ENCODE results near the gene HPCAL1. TPM values are rescaled to one million over a fixed set of nuclear protein-coding genes. Genes with fewer than 3 reads are reported as not detected.
A peak's percentile ranks its signal among the peaks of the same experiment; 100 is the strongest.

The HPCAL1 gene
- total and polyA plus RNA-seq, 8 donors: 14.0 to 571 (median 85.4) TPM

DNA sequence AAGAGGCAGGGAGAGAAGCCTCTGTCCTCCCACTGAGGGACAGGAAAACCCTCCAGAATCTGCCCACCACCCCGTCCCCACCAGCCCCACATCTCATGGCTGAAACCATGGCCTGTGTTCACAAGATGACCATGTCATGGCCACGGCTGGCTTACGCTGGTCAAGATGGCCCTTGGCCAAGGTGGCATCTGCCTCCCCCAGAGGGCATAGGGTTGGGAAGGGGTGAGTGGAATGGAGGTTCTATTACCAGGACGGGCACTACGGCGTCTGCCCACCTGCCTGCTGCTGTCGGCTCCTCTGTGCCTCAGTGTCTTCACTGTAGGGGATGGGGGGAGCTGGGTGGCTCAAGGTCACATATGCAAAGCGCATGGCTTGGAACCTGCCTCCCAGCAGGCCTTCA is 125.7 kb downstream of the HPCAL1 start:
- Histone ChIP-seq H3K36me3 (peaks cover 31 to 51% (median 50%) of the 10 kb centered on the region in 4 donors), H3K4me1 (peaks cover 7 to 24% (median 15%) of the 10 kb centered on the region in 4 donors), H3K4me3 (no peak overlapping the region), H3K9me3 (no peaks in the 10 kb centered on the region), H3K27me3 (peaks cover 0 to 14% (median 0%) of the 10 kb centered on the region in 3 donors), H3K27ac (no peak overlapping the region)
- intact Hi-C loops (cut with DNase I; ENCODE audit: low total_unique reads): loop anchor here (10.0 kb wide), 1 partner anchor 284 kb away; no protein-coding TSS in a partner anchor
- DNase-seq: no peak
- no peak for TF ChIP-seq POLR2A (IDR thresholded peaks at IDR 0.05)
- no peak for TF ChIP-seq EP300 (IDR thresholded peaks at IDR 0.05)
- TF ChIP-seq POLR2AphosphoS5 (IDR thresholded peaks at IDR 0.05): no peak
- TF ChIP-seq, protein P1, sequence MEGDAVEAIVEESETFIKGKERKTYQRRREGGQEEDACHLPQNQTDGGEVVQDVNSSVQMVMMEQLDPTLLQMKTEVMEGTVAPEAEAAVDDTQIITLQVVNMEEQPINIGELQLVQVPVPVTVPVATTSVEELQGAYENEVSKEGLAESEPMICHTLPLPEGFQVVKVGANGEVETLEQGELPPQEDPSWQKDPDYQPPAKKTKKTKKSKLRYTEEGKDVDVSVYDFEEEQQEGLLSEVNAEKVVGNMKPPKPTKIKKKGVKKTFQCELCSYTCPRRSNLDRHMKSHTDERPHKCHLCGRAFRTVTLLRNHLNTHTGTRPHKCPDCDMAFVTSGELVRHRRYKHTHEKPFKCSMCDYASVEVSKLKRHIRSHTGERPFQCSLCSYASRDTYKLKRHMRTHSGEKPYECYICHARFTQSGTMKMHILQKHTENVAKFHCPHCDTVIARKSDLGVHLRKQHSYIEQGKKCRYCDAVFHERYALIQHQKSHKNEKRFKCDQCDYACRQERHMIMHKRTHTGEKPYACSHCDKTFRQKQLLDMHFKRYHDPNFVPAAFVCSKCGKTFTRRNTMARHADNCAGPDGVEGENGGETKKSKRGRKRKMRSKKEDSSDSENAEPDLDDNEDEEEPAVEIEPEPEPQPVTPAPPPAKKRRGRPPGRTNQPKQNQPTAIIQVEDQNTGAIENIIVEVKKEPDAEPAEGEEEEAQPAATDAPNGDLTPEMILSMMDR (IDR thresholded peaks at IDR 0.05): no peak
- WGBS, 5 donors: 96 to 99% (median 97%) methylated on average over 7 to 8 of the region's 8 CpGs

DNA sequence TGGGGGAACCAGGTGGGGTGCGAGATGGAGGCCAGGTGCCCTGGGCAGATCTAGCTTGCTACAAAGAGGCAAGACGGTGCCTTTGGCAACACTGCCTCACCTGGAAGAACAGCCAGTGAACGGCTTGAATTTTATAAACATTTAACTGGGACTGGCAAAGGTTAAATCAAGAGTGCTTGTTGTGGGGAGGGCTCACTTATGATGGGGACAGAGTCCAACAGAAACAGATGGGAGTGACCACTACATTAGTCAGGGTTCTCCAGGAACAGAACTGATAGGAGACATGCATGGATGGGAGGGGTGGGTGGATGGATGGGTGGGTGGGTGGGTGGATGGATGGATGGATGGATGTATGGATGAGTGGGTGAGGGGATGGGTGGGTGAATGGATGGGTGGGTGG is 126.2 kb downstream of the HPCAL1 start:
- Histone ChIP-seq H3K4me1 (peaks cover 7 to 24% (median 15%) of the 10 kb centered on the region in 4 donors), H3K4me3 (no peak overlapping the region), H3K9me3 (no peaks in the 10 kb centered on the region), H3K27me3 (peaks cover 0 to 14% (median 0%) of the 10 kb centered on the region in 3 donors), H3K27ac (no peak overlapping the region), H3K36me3 (peaks cover 29 to 46% (median 45%) of the 10 kb centered on the region in 4 donors)
- intact Hi-C loops (cut with DNase I; ENCODE audit: low total_unique reads): loop anchor here (10.0 kb wide), 1 partner anchor 284 kb away; no protein-coding TSS in a partner anchor
- WGBS, 5 donors: 73 to 80% (median 76%) methylated on average over 3 of the region's 3 CpGs
- DNase-seq: no peak
- TF ChIP-seq POLR2AphosphoS5 (IDR thresholded peaks at IDR 0.05) (no peak), EP300 (IDR thresholded peaks at IDR 0.05) (no peak), POLR2A (IDR thresholded peaks at IDR 0.05) (no peak)
- TF ChIP-seq, protein P1 (IDR thresholded peaks at IDR 0.05): no peak

DNA sequence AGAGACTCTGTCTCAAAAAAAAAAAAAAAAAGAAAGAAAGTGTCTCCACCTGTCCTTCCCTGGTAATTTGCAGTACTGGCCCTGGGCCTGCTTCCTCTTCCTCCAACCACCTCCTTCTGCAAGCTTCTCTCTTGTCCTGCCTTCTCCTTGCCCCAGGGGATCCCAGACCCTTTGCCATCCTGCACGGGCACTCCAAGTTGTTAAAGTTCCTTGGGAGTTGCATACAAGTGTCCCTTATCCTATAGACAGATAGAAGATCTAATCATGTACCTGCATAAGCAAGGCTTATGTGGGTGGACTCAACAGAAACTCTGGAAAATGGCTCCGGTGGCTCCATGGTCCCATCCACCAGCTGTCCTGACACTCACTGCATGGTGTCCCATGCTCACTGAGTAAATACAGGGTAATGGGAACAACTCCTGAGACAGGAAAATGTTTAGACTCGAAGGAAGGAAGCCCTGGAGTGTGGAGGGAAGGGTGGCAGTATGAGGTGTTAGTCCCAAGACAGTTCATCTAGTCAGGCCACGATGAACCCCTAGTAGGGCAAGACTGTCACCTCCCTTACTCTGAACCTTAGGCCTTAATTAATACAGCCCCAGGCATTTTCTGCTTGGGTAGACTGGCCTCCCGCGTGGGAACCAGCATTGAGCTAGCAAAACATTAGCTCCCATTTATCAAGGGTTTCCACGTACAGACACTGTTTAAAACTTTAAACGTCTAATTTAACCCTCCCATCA is 128.3 kb downstream of the HPCAL1 start:
- no peak overlapping the region for H3K27ac ChIP-seq
- H3K4me3 ChIP-seq: no peak overlapping the region
- intact Hi-C loops (cut with DNase I; ENCODE audit: low total_unique reads): loop anchor here (5.0 kb wide), 2 partner anchors 309 to 359 kb away; partner anchors contain the start of gene RRM2
- peaks cover 0 to 14% (median 0%) of the 10 kb centered on the region in 3 donors for H3K27me3 ChIP-seq
- WGBS, 5 donors: 77 to 83% (median 79%) methylated on average over 8 of the region's 8 CpGs
- DNase-seq: no peak
- peaks cover 14 to 24% (median 23%) of the 10 kb centered on the region in 4 donors for H3K36me3 ChIP-seq
- peaks cover 14 to 36% (median 22%) of the 10 kb centered on the region in 4 donors for H3K4me1 ChIP-seq
- H3K9me3 ChIP-seq: no peaks in the 10 kb centered on the region
- TF ChIP-seq POLR2A (IDR thresholded peaks at IDR 0.05) (no peak), POLR2AphosphoS5 (IDR thresholded peaks at IDR 0.05) (no peak), EP300 (IDR thresholded peaks at IDR 0.05) (no peak)
- TF ChIP-seq, protein P1 (IDR thresholded peaks at IDR 0.05): no peak

DNA sequence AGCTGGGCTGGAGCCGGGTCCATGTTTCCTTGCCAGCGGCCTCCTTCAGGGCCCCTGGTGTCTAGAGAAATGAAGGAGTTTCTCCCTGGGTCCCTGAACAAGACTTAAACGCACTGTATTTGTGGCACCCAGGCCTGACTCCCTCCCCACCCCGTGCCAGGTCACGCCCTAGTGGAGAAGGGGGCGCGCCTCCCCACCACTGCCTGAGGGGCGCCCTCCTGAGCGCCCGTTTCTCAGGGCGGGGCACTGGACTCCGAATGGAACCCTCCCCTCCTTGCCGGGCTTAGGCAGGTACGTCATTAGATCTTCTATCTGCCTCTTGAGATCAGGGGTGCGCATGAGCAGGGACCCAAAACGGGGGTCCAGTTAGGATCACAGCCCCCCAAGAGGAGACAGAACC is 129.1 kb downstream of the HPCAL1 start:
- Histone ChIP-seq H3K27me3 (peaks cover 0 to 14% (median 0%) of the 10 kb centered on the region in 3 donors), H3K4me3 (peak overlapping the region in 3 of 4 donors; percentile 29 to 58 (median 38)), H3K36me3 (peaks cover 7 to 17% (median 16%) of the 10 kb centered on the region in 4 donors), H3K9me3 (no peaks in the 10 kb centered on the region), H3K4me1 (peaks cover 14 to 36% (median 22%) of the 10 kb centered on the region in 4 donors), H3K27ac (peak overlapping the region in 3 of 5 donors; percentile 3 to 38 (median 30))
- peak in 1 of 2 donors; percentile 71 for DNase-seq
- TF ChIP-seq, protein P1 (IDR thresholded peaks at IDR 0.05): no peak
- intact Hi-C loops (cut with DNase I; ENCODE audit: low total_unique reads): loop anchor here (5.0 kb wide), 2 partner anchors 309 to 359 kb away; partner anchors contain the start of gene RRM2
- 43 to 66% (median 51%) methylated on average over 16 of the region's 16 CpGs for WGBS, 5 donors
